Measurements from ENCODE around the gene ZNF827. TPM values are rescaled to one million over a fixed set of nuclear protein-coding genes. Genes with fewer than 3 reads are reported as not detected.

The ZNF827 gene
- total RNA-seq = 7.4 and 8.3 TPM in 2 replicates

GRCh38 chr4:145938618-145939440, at the start of gene ZNF827:
Gene ZNF827 (minus strand): TSS chr4:145938823. CDS start chr4:145938407, 416 bp downstream.

Other genes with a start within 250 kb of the ZNF827 start
- 16.7 and 43.1 TPM in 2 replicates for gene LSM6, start 236.9 kb upstream of the ZNF827 start, total RNA-seq

All from smooth muscle cell of trachea (primary cell).